ENCODE results near the gene PCDHA3.
"Not testable (repeated sequence)": the region's sequence is repeated elsewhere in the genome, so short reads cannot be mapped to it uniquely, and the experiment has no call there.

The PCDHA3 gene

DNA sequence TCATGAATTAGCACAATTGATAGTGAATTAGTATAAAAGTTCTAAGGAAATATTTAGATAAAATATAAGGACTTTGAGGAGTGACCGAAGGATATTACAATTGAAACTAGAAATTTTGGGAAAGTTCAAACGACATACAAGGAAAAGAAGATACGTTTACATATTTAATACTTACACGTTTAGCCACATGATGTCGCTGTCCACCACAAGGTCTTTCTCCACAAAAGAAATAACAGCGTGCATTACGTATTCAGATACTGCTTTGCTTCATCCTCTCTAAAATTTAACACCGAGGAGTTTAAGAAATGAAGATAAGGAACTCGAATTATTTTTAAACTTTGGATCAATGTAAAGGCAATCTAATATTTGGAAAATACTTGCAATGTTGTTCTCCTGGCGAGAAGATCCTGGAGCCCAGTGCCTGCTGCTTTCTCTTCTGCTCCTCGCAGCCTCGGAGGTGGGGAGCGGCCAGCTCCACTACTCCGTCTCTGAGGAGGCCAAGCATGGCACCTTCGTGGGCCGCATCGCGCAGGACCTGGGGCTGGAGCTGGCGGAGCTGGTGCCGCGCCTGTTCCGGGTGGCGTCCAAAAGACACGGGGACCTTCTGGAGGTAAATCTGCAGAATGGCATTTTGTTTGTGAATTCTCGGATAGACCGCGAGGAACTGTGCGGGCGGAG is at the start of gene PCDHA3:
Gene PCDHA3 (plus strand): TSS at position 242 of the 678 bp plus-strand sequence.
- DNase-seq (ENCODE audit: low read depth): no peak

DNA sequence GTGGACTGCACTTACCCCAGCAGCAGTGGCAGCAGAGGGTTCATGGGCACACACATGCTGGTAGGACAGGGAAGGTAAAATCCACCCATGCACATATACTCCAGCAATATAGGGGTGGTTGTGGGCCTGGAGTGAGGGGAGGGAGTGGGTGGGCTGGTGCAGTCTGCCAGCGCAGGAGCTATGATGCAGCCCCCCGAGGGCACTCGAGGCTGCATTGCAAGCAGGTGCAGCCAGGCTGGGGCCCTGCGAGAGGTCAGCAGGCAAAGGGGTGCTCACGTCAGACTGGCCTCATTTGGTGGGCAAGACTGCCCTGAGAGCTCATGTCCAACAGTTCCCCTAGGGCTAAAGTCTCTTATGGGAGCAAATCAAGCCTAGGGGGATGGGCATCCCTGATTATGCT is 47.3 kb upstream of the PCDHA3 start:
- DNase-seq (ENCODE audit: low read depth): no peak

- no peak for DNase-seq (ENCODE audit: low read depth)
Measured at GRCh38 chr5:140764177-140764973, 36.5 kb upstream of the PCDHA3 start.

GRCh38 chr5:140767444-140767843 is 33.4 kb upstream of the PCDHA3 start:
- DNase-seq (ENCODE audit: low read depth): no peak

GRCh38 chr5:140780512-140780911 is 20.3 kb upstream of the PCDHA3 start:
- DNase-seq (ENCODE audit: low read depth): no peak

- no peak for DNase-seq (ENCODE audit: low read depth)
Measured at GRCh38 chr5:140785905-140786686, 14.8 kb upstream of the PCDHA3 start, which contains the start of gene PCDHA1. TSS of gene PCDHA1 (plus strand) at chr5:140786140.

- not testable (repeated sequence) for DNase-seq (ENCODE audit: low read depth)
Measured at GRCh38 chr5:140787422-140787821, 13.4 kb upstream of the PCDHA3 start.

GRCh38 chr5:140787849-140788504 is 12.9 kb upstream of the PCDHA3 start:
- not testable (repeated sequence) for DNase-seq (ENCODE audit: low read depth)

DNA sequence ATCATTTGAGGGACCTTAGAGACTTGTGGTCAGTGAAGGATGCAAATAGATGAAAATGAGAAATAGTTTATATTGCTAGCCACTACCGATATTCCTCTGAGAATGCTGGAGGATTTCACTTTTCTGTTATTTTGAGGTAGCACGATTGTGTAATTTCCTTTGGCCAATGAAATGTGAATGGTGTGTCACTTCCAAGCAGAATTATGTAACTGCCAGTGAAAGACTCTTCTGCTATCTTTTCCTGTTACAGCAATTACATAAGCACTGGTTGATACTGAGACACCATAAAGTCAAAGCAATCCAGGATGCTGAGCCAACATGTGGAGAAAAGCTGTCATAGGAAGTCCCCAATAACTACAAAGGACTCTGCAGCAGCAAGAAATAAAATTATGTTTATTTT is 9.8 kb upstream of the PCDHA3 start:
- DNase-seq (ENCODE audit: low read depth): no peak

GRCh38 chr5:140794595-140795258 is 6.1 kb upstream of the PCDHA3 start, which contains the start of gene PCDHA2:
TSS of gene PCDHA2 (plus strand) at chr5:140794852.
- DNase-seq (ENCODE audit: low read depth): no peak

GRCh38 chr5:140795259-140795641 is 5.6 kb upstream of the PCDHA3 start:
- DNase-seq (ENCODE audit: low read depth): no peak

GRCh38 chr5:140796072-140796717 is 4.7 kb upstream of the PCDHA3 start:
- DNase-seq (ENCODE audit: low read depth): not testable (repeated sequence)

- no peak for DNase-seq (ENCODE audit: low read depth)
Measured at GRCh38 chr5:140796718-140797095, 4.2 kb upstream of the PCDHA3 start.

DNA sequence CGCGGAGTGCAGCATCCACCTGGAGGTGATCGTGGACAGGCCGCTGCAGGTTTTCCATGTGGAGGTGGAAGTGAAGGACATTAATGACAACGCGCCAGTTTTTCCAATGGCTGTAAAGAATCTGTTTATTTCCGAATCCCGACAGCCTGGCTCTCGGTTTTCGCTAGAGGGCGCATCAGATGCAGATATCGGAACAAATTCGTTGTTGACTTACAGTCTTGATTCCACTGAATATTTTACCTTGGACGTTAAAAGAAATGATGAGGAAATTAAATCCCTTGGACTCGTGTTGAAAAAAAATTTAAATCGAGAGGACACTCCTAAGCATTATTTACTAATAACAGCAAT is 611 bp downstream of the PCDHA3 start:
- DNase-seq (ENCODE audit: low read depth): no peak

DNA sequence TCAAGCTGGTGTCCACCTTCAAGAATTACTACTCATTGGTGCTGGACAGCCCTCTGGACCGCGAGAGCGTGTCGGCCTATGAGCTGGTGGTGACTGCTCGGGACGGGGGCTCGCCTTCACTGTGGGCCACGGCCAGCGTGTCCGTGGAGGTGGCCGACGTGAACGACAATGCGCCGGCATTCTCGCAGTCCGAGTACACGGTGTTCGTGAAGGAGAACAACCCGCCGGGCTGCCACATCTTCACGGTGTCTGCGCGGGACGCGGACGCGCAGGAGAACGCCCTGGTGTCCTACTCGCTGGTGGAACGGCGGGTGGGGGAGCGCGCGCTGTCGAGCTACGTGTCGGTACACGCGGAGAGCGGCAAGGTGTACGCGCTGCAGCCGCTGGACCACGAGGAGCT is 1.5 kb downstream of the PCDHA3 start:
- not testable (repeated sequence) for DNase-seq (ENCODE audit: low read depth)

GRCh38 chr5:140802781-140803271 is 2.0 kb downstream of the PCDHA3 start:
- no peak for DNase-seq (ENCODE audit: low read depth)

DNA sequence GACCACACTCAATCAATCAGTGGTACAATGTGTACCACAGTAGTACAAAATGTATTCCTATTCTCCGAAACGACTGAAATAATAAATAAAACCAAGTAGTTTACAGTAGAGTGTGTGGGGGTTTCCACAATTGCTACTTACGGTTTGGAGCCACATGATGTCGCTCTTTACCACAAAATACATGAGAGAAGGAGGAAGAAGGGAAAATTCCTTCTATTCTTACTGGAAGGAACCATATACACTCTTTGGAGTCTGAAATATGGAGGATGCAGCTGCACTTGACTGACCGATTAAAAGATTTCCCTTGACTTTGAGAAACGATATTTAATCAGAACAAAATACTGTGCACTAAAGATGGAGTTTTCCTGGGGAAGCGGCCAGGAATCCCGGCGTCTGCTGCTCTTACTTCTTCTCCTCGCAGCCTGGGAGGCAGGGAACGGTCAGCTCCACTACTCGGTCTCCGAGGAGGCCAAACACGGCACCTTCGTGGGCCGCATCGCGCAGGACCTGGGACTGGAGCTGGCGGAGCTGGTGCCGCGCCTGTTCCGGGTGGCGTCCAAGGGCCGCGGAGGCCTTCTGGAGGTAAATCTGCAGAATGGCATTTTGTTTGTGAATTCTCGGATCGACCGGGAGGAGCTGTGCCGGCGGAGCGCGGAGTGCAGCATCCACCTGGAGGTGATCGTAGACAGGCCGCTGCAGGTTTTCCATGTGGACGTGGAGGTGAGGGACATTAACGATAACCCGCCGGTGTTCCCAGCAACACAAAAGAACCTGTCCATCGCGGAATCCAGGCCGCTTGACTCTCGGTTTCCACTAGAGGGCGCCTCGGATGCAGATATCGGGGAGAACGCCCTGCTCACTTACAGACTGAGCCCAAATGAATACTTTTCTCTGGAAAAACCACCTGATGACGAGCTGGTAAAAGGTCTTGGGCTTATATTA is 6.2 kb downstream of the PCDHA3 start, which contains the start of gene PCDHA4:
Gene PCDHA4 (plus strand): TSS at position 235 of the 942 bp plus-strand sequence.
- DNase-seq (ENCODE audit: low read depth): no peak

DNA sequence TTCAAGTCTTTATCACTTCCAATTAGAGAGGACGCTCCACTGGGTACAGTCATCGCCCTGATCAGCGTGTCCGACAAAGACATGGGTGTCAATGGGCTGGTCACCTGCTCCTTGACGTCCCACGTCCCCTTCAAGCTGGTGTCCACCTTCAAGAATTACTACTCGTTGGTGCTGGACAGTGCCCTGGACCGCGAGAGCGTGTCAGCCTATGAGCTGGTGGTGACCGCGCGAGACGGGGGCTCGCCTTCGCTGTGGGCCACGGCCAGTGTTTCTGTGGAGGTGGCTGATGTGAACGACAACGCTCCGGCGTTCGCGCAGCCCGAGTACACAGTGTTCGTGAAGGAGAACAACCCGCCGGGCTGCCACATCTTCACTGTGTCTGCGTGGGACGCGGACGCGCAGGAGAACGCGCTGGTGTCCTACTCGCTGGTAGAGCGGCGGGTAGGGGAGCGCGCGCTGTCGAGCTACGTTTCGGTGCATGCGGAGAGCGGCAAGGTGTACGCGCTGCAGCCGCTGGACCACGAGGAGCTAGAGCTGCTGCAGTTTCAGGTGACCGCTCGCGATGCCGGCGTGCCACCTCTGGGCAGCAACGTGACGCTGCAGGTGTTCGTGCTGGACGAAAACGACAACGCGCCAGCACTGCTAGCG is 7.5 kb downstream of the PCDHA3 start:
- DNase-seq (ENCODE audit: low read depth): not testable (repeated sequence)

GRCh38 chr5:140808889-140809291 is 8.0 kb downstream of the PCDHA3 start:
- no peak for DNase-seq (ENCODE audit: low read depth)

Measured in stimulated activated CD8-positive, alpha-beta memory T cell treated with anti-CD3 and anti-CD28 coated beads, Interleukin-12 subunit alpha, Interleukin-12 subunit beta, amount 100 ng/mL, for 4 hours (primary cell).